Measurements from ENCODE around the gene RHEX.

RHEX gene

GRCh38 chr1:206135248-206135647 is 82.3 kb downstream of the RHEX start:
- H3K4me3 ChIP-seq (ENCODE audit: low read length): no peak overlapping the region
- no peak for DNase-seq (ENCODE audit: low read depth, low spot score)

GRCh38 chr1:206136241-206136640 is 83.3 kb downstream of the RHEX start:
- no peak for DNase-seq (ENCODE audit: low read depth, low spot score)
- no peak overlapping the region for H3K4me3 ChIP-seq (ENCODE audit: low read length)

- no peak overlapping the region for H3K4me3 ChIP-seq (ENCODE audit: low read length)
- DNase-seq (ENCODE audit: low read depth, low spot score): no peak
These were observed 89.0 kb downstream of the RHEX start for GRCh38 chr1:206142011-206142410.

GRCh38 chr1:206142770-206143169 is 89.8 kb downstream of the RHEX start:
- no peak overlapping the region for H3K4me3 ChIP-seq (ENCODE audit: low read length)
- no peak for DNase-seq (ENCODE audit: low read depth, low spot score)

GRCh38 chr1:206143537-206144172 is 90.7 kb downstream of the RHEX start:
- no peak overlapping the region for H3K4me3 ChIP-seq (ENCODE audit: low read length)
- no peak for DNase-seq (ENCODE audit: low read depth, low spot score)

GRCh38 chr1:206144605-206145004 is 91.6 kb downstream of the RHEX start:
- DNase-seq (ENCODE audit: low read depth, low spot score): no peak
- no peak overlapping the region for H3K4me3 ChIP-seq (ENCODE audit: low read length)

- H3K4me3 ChIP-seq (ENCODE audit: low read length): no peak overlapping the region
- no peak for DNase-seq (ENCODE audit: low read depth, low spot score)
These were observed 92.9 kb downstream of the RHEX start for GRCh38 chr1:206145771-206146290.

All from Jurkat, Clone E6-1 (cell line).